Measurements from ENCODE around the gene TARBP2.
"Not testable (repeated sequence)": the region's sequence is repeated elsewhere in the genome, so short reads cannot be mapped to it uniquely, and the experiment has no call there.

TARBP2 gene

GRCh38 chr12:53513712-53514410 is 12.8 kb downstream of the TARBP2 start:
- DNase-seq (ENCODE audit: low read depth in 4 of 4, low spot score in 1 of 4): no peak

- no peak for DNase-seq (ENCODE audit: low read depth in 4 of 4, low spot score in 1 of 4)
Measured at GRCh38 chr12:53514628-53515290, 13.7 kb downstream of the TARBP2 start.

- no peak for DNase-seq (ENCODE audit: low read depth in 4 of 4, low spot score in 1 of 4)
Measured at GRCh38 chr12:53515291-53515680, 14.2 kb downstream of the TARBP2 start.

GRCh38 chr12:53516758-53517455 is 15.8 kb downstream of the TARBP2 start:
- DNase-seq (ENCODE audit: low read depth in 4 of 4, low spot score in 1 of 4): no peak

GRCh38 chr12:53518381-53518780 is 17.3 kb downstream of the TARBP2 start:
- DNase-seq (ENCODE audit: low read depth in 4 of 4, low spot score in 1 of 4): no peak

- no peak for DNase-seq (ENCODE audit: low read depth in 4 of 4, low spot score in 1 of 4)
Measured at GRCh38 chr12:53523131-53523530, 22.0 kb downstream of the TARBP2 start.

- DNase-seq (ENCODE audit: low read depth in 4 of 4, low spot score in 1 of 4): no peak
Measured at GRCh38 chr12:53524476-53524875, 23.4 kb downstream of the TARBP2 start.

GRCh38 chr12:53530061-53530460 is 29.0 kb downstream of the TARBP2 start:
- DNase-seq (ENCODE audit: low read depth in 4 of 4, low spot score in 1 of 4): no peak

- DNase-seq (ENCODE audit: low read depth in 4 of 4, low spot score in 1 of 4): no peak
Measured at GRCh38 chr12:53530920-53531319, 29.8 kb downstream of the TARBP2 start.

GRCh38 chr12:53532021-53532420 is 30.9 kb downstream of the TARBP2 start:
- DNase-seq (ENCODE audit: low read depth in 4 of 4, low spot score in 1 of 4): no peak

GRCh38 chr12:53532524-53533445 is 31.7 kb downstream of the TARBP2 start:
- DNase-seq (ENCODE audit: low read depth in 4 of 4, low spot score in 1 of 4): no peak

- no peak for DNase-seq (ENCODE audit: low read depth in 4 of 4, low spot score in 1 of 4)
Measured at GRCh38 chr12:53533471-53533870, 32.4 kb downstream of the TARBP2 start.

GRCh38 chr12:53536962-53537361 is 35.9 kb downstream of the TARBP2 start:
- no peak for DNase-seq (ENCODE audit: low read depth in 4 of 4, low spot score in 1 of 4)

GRCh38 chr12:53538209-53538689 is 37.2 kb downstream of the TARBP2 start:
- DNase-seq (ENCODE audit: low read depth in 4 of 4, low spot score in 1 of 4): no peak

GRCh38 chr12:53539526-53539925 is 38.4 kb downstream of the TARBP2 start:
- no peak for DNase-seq (ENCODE audit: low read depth in 4 of 4, low spot score in 1 of 4)

GRCh38 chr12:53543539-53543938 is 42.5 kb downstream of the TARBP2 start:
- DNase-seq (ENCODE audit: low read depth in 4 of 4, low spot score in 1 of 4): peak in 3 of 4 experiments; percentile 2 to 30 (median 17)

- not testable (repeated sequence) for DNase-seq (ENCODE audit: low read depth in 4 of 4, low spot score in 1 of 4)
Measured at GRCh38 chr12:53548354-53548753, 47.3 kb downstream of the TARBP2 start.

GRCh38 chr12:53550131-53550530 is 49.0 kb downstream of the TARBP2 start:
- DNase-seq (ENCODE audit: low read depth in 4 of 4, low spot score in 1 of 4): not testable (repeated sequence)

GRCh38 chr12:53550595-53550994 is 49.5 kb downstream of the TARBP2 start:
- no peak for DNase-seq (ENCODE audit: low read depth in 4 of 4, low spot score in 1 of 4)

- DNase-seq (ENCODE audit: low read depth in 4 of 4, low spot score in 1 of 4): no peak
Measured at GRCh38 chr12:53551889-53552291, 50.8 kb downstream of the TARBP2 start.

Measured in stimulated activated CD4-positive, alpha-beta T cell treated with anti-CD3 and anti-CD28 coated beads, Interleukin-1b, Interleukin-23, amount 100 ng/mL, for 24 hours (primary cell).